Cardiac muscle cell (in vitro differentiated cells and primary cell): Measurements from ENCODE around the gene BAZ2B. TPM values are rescaled to one million over a fixed set of nuclear protein-coding genes. Genes with fewer than 3 reads are reported as not detected.

Source experiments
- DNase-seq, 2 donors: peaks; one replicate each; pipeline versions ENCODE4 v3.0.0 to v3.0.0-alpha.2; 2010 to 2017; ENCODE audit warnings: low read depth in 1 of 2, low spot score in 1 of 2
- H3K27ac ChIP-seq: fragments of 200-600 bp; sonication (generic); 2 replicates; pipeline ENCODE4 v1.5.1; 2016
- H3K27me3 ChIP-seq: fragments of 200-600 bp; sonication (generic); 2 replicates; pipeline ENCODE4 v1.6.0; 2016; ENCODE audit warnings: control low read depth
- H3K36me3 ChIP-seq: fragments of 200-600 bp; sonication (generic); 2 replicates; pipeline ENCODE4 v1.5.1; 2016; ENCODE audit warnings: control low read depth
- H3K4me1 ChIP-seq: fragments of 200-600 bp; sonication (generic); 2 replicates; pipeline ENCODE4 v1.8.1; 2017; ENCODE audit warnings: low read depth, mild to moderate bottlenecking, mixed run types
- H3K4me3 ChIP-seq: fragments of 200-600 bp; sonication (generic); 2 replicates; pipeline ENCODE4 v1.5.1; 2016; ENCODE audit warnings: mild to moderate bottlenecking
- H3K9me3 ChIP-seq: fragments of 200-600 bp; sonication (generic); 2 replicates; pipeline ENCODE4 v1.5.1; 2017; ENCODE audit warnings: low read depth, mild to moderate bottlenecking, control low read depth
- polyA plus RNA-seq: library from polyadenylated mRNA; unstranded; fragments of >200 nt; fragmentation: Nextera tagmentation; extraction: Ambion mirVana; gene quantifications from 2 replicates; pipeline ENCODE4 v1.2.1, GENCODE V29; 2016
- total RNA-seq: library from RNA; depleted of rRNA; stranded (reverse); fragments of >200 nt; gene quantifications from 2 replicates; pipeline ENCODE4 v1.2.3, GENCODE V29; 2016
- TF ChIP-seq, protein P1 (sequence below): IDR thresholded peaks from 2 replicates; pipeline ENCODE4 v1.5.1; 2012; ENCODE audit warnings: low read depth, mild to moderate bottlenecking, low read length

BAZ2B gene
- total and polyA plus RNA-seq, 2 experiments from 2014 or later: 62.1 to 103 TPM

- Histone ChIP-seq H3K27ac (peak overlapping the region; percentile 57), H3K4me1 (peaks cover 60% of the 10 kb centered on the region), H3K36me3 (no peaks in the 10 kb centered on the region), H3K9me3 (no peaks in the 10 kb centered on the region), H3K4me3 (no peak overlapping the region), H3K27me3 (no peaks in the 10 kb centered on the region)
- DNase-seq: no peak
- TF ChIP-seq, protein P1, sequence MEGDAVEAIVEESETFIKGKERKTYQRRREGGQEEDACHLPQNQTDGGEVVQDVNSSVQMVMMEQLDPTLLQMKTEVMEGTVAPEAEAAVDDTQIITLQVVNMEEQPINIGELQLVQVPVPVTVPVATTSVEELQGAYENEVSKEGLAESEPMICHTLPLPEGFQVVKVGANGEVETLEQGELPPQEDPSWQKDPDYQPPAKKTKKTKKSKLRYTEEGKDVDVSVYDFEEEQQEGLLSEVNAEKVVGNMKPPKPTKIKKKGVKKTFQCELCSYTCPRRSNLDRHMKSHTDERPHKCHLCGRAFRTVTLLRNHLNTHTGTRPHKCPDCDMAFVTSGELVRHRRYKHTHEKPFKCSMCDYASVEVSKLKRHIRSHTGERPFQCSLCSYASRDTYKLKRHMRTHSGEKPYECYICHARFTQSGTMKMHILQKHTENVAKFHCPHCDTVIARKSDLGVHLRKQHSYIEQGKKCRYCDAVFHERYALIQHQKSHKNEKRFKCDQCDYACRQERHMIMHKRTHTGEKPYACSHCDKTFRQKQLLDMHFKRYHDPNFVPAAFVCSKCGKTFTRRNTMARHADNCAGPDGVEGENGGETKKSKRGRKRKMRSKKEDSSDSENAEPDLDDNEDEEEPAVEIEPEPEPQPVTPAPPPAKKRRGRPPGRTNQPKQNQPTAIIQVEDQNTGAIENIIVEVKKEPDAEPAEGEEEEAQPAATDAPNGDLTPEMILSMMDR: no peak
Observed at GRCh38 chr2:159608723-159609308, 7.5 kb downstream of the BAZ2B start.

- no peaks in the 10 kb centered on the region for H3K9me3 ChIP-seq
- TF ChIP-seq, protein P1: no peak
- no peak for DNase-seq
- no peaks in the 10 kb centered on the region for H3K36me3 ChIP-seq
- no peak overlapping the region for H3K27ac ChIP-seq
- peaks cover 60% of the 10 kb centered on the region for H3K4me1 ChIP-seq
- H3K27me3 ChIP-seq: no peaks in the 10 kb centered on the region
- H3K4me3 ChIP-seq: no peak overlapping the region
Observed at GRCh38 chr2:159608108-159608507, 8.2 kb downstream of the BAZ2B start.

DNA sequence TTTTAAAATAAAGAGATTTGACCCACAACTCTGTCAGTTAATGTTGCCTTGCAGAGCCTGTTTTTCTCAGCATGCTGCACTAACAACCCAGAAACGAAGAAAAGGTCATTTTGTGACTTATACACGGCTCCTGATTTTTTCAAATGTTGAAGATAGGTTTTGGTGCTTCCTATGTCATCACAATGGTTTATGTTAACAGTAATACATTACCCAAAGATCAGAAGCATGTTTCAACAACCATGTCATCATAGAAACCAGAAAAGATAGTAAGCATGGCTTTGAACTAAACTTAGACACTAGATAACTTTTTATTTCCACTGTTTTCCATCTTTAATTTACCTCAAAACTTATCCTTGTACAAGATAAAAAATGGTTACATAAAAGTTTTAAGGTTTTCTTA, 10.1 kb downstream of the BAZ2B start:
- Histone ChIP-seq H3K4me3 (no peak overlapping the region), H3K27ac (peak overlapping the region; percentile 70), H3K9me3 (no peaks in the 10 kb centered on the region), H3K27me3 (no peaks in the 10 kb centered on the region), H3K4me1 (peaks cover 49% of the 10 kb centered on the region), H3K36me3 (no peaks in the 10 kb centered on the region)
- peak in 1 of 2 donors; percentile 17 for DNase-seq
- TF ChIP-seq, protein P1: no peak

DNA sequence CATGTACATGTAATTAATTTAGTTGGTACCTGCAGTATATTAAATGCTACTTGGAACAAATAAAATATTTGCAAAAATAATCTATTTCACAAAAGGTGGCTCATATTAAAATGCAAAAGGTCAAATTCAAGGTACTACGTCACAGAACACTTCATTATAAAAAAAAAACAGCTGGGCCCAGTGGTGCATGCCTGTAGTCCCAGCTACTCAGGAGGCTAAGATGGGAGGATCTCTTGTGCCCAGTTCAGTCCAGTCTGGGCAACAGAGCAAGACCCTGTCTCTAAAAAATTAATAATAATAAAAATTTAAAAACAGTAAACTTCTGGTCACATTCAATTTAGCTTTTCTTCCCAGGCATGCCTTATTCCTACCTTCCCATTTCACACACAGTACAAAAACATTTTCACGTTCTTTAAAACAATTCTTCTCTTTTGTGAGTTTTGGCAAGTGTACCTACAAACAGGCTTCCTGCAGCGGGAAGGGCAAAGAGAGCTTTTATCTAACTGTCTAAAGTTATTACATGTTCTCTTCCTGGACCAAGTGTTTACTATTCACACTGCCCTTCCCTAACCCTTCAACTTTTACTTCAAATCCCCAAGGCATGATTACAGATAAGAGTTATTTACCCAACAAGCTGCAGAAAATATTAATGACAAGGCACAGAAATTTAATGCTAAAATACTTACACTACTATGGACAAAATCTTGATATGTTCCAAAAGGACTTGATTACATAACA, 10.7 kb downstream of the BAZ2B start:
- TF ChIP-seq, protein P1: no peak
- no peak overlapping the region for H3K4me3 ChIP-seq

GRCh38 chr2:159604159-159604558, 12.2 kb downstream of the BAZ2B start:
- Histone ChIP-seq H3K27me3 (no peaks in the 10 kb centered on the region), H3K9me3 (no peaks in the 10 kb centered on the region), H3K4me1 (peaks cover 28% of the 10 kb centered on the region), H3K4me3 (no peak overlapping the region), H3K36me3 (no peaks in the 10 kb centered on the region), H3K27ac (no peak overlapping the region)
- TF ChIP-seq, protein P1: no peak
- no peak for DNase-seq

More for the DNA sequence above, 10.7 kb downstream of the BAZ2B start:
- Histone ChIP-seq H3K36me3 (no peaks in the 10 kb centered on the region), H3K4me1 (peaks cover 42% of the 10 kb centered on the region), H3K9me3 (no peaks in the 10 kb centered on the region), H3K27me3 (no peaks in the 10 kb centered on the region), H3K27ac (peak overlapping the region; percentile 70)
- DNase-seq: peak in 1 of 2 donors; percentile 48
